HepG2 (cell line): ENCODE data around the gene ATP2A3. TPM values are rescaled to one million over a fixed set of nuclear protein-coding genes. Genes with fewer than 3 reads are reported as not detected.
A peak's percentile ranks its signal among the peaks of the same experiment; 100 is the strongest.

Experiments used
- BRD4 ChIP-seq: sonication (generic); formaldehyde crosslinking; IDR thresholded peaks from 2 replicates; pipeline ENCODE4 v1.4.0; 2020; ENCODE audit warnings: missing genetic modification reagents
- CCAR2 ChIP-seq: fragments of 200-400 bp; formaldehyde crosslinking; optimal IDR thresholded peaks from 2 replicates; pipeline ENCODE3; 2018; ENCODE audit warnings: low read depth, mild to moderate bottlenecking, low read length, moderate library complexity
- DMAP1 ChIP-seq: IDR thresholded peaks from 2 replicates; pipeline ENCODE4 v1.6.1; 2016
- HDAC1 ChIP-seq: sonication (generic); formaldehyde crosslinking; IDR thresholded peaks from 2 replicates; pipeline ENCODE4 v1.5.1; 2020; ENCODE audit warnings: mild to moderate bottlenecking, missing genetic modification reagents
- HIVEP1 ChIP-seq: sonication (generic); formaldehyde crosslinking; IDR thresholded peaks from 2 replicates; pipeline ENCODE4 v1.4.0; 2020; ENCODE audit warnings: mild to moderate bottlenecking, missing genetic modification reagents
- NR3C1 ChIP-seq: sonication (generic); formaldehyde crosslinking; IDR thresholded peaks from 2 replicates; pipeline ENCODE4 v1.4.0; 2020; ENCODE audit warnings: missing genetic modification reagents
- PCBP2 ChIP-seq: fragments of 200-400 bp; formaldehyde crosslinking; optimal IDR thresholded peaks from 2 replicates; pipeline ENCODE3; 2018; ENCODE audit warnings: low read length, low read depth; ENCODE audit not compliant: poor library complexity, severe bottlenecking
- RNF2 ChIP-seq: fragments of 450-650 bp; conservative IDR thresholded peaks from 2 replicates; pipeline ENCODE4 v1.6.1; 2016; ENCODE audit warnings: low read depth
- SALL1 ChIP-seq: sonication (generic); formaldehyde crosslinking; IDR thresholded peaks from 2 replicates; pipeline ENCODE4 v1.8.0; 2022; ENCODE audit warnings: mild to moderate bottlenecking, missing genetic modification reagents
- SRF ChIP-seq: IDR thresholded peaks from 2 replicates; pipeline ENCODE4 v1.6.1; 2011; ENCODE audit warnings: mild to moderate bottlenecking, low read depth, low read length, moderate library complexity
- TEAD3 ChIP-seq: optimal IDR thresholded peaks from 2 replicates; pipeline ENCODE3; 2016; ENCODE audit warnings: borderline replicate concordance
- TFDP1 ChIP-seq: IDR thresholded peaks from 2 replicates; pipeline ENCODE4 v1.6.1; 2016; ENCODE audit warnings: missing compliant biosample characterization, missing genetic modification reagents, borderline replicate concordance
- TMF1 ChIP-seq: sonication (generic); formaldehyde crosslinking; IDR thresholded peaks from 2 replicates; pipeline ENCODE4 v1.8.1; 2022; ENCODE audit warnings: low read depth, missing genetic modification reagents
- ZBTB7A ChIP-seq: sonication (generic); formaldehyde crosslinking; IDR thresholded peaks from 2 replicates; pipeline ENCODE4 v1.8.0; 2022; ENCODE audit warnings: mild to moderate bottlenecking, missing genetic modification reagents
- ZBTB8A ChIP-seq: sonication (generic); formaldehyde crosslinking; IDR thresholded peaks from 2 replicates; pipeline ENCODE4 v1.4.0; 2020; ENCODE audit warnings: mild to moderate bottlenecking, low read depth, missing genetic modification reagents, borderline replicate concordance
- ZMYM3 ChIP-seq: sonication (generic); formaldehyde crosslinking; IDR thresholded peaks from 2 replicates; pipeline ENCODE4 v1.5.1; 2020; ENCODE audit warnings: mild to moderate bottlenecking, missing genetic modification reagents
- ZNF513 ChIP-seq: sonication (generic); formaldehyde crosslinking; conservative IDR thresholded peaks from 2 replicates; pipeline ENCODE4 v1.5.0; 2020; ENCODE audit warnings: missing genetic modification reagents
- ZNF572 ChIP-seq: sonication (generic); formaldehyde crosslinking; IDR thresholded peaks from 2 replicates; pipeline ENCODE4 v1.5.1; 2020; ENCODE audit warnings: mild to moderate bottlenecking, missing genetic modification reagents
- ZNF619 ChIP-seq: sonication (generic); formaldehyde crosslinking; IDR thresholded peaks from 2 replicates; pipeline ENCODE4 v1.4.0; 2020; ENCODE audit warnings: mild to moderate bottlenecking, missing genetic modification reagents
- polyA plus RNA-seq, 8 experiments: library from polyadenylated mRNA; depleted of rRNA in 3 of 8; stranded (reverse) in 7 of 8; unstranded in 1 of 8; fragments of >200 nt; fragmentation: Illumina TruSeq in 4 of 8; extraction: Trizol in 4 of 8; gene quantifications; 2 replicates each; pipeline versions ENCODE4 v1.2.1 to v1.2.3, GENCODE V29; 2011 to 2016; ENCODE audit warnings: low read depth in 4 of 8, missing spikeins in 1 of 8, mixed read lengths in 1 of 8; ENCODE audit not compliant: insufficient read depth in 1 of 8
- total RNA-seq, 5 experiments: library from RNA; depleted of rRNA; stranded (reverse); fragments of >200 nt; fragmentation: Illumina TruSeq; extraction: Trizol; gene quantifications; 2 replicates each; pipeline ENCODE4 v1.2.3, GENCODE V29; 2016; ENCODE audit warnings: low read depth in 1 of 5
- TF ChIP-seq, protein P1 (sequence below): sonication (generic); formaldehyde crosslinking; IDR thresholded peaks from 2 replicates; pipeline ENCODE4 v1.4.0; 2020; ENCODE audit warnings: mild to moderate bottlenecking, missing genetic modification reagents
- TF ChIP-seq, protein P2 (sequence below): sonication (generic); formaldehyde crosslinking; IDR thresholded peaks from 2 replicates; pipeline ENCODE4 v1.8.1; 2023; ENCODE audit warnings: mild to moderate bottlenecking, missing genetic modification reagents
- TF ChIP-seq, protein P3 (sequence below): sonication (generic); formaldehyde crosslinking; IDR thresholded peaks from 2 replicates; pipeline ENCODE4 v1.4.0; 2020; ENCODE audit warnings: missing genetic modification reagents

ATP2A3 gene
- total and polyA plus RNA-seq, 2 of the 13 experiments (the other 11 are each of a cell fraction or from before 2014, with no cell fraction given): 0.07 TPM; not detected in 1

DNA sequence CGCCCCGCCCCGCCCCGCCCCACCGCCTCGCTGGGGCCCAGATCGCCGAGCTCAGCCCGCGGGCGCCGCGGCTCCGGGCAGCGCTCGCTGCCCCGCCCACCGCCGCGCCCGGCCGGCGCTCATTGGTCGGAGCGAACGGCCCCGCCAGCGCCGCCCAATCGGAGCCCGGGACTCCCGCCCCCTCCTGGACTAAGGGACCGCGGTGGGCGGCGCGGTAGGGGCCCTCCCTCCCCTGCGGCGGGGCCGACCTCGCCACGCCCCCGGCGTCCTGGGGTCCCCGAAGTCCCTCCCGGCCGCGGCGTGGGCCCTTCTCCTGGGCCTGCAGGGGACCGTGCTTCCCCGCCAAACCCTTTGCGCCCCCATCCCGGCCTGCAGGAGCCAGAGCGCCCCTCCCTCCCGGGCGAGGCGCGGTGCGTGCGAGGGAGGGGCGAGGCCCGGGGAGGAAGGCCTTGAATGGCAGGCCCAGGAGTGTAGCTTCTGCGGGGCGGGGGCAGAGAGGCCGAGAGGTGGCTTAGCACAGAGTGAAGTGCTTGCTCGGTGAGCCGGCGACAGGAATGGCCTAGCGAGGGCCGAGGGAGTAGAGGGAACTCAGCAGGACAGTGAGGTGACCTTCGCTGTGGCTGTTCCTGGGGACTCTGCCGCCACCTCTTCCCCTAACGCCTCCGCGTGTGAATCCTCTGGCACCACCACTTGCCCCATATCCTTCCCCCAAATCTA is 71.1 kb downstream of the ATP2A3 start, which contains the start of gene CAMKK1 (continued):
- TF ChIP-seq, protein P1, sequence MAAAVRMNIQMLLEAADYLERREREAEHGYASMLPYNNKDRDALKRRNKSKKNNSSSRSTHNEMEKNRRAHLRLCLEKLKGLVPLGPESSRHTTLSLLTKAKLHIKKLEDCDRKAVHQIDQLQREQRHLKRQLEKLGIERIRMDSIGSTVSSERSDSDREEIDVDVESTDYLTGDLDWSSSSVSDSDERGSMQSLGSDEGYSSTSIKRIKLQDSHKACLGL (CRISPR knock-in tag): peak; percentile 55; the same call in 1 of the 2 replicates
- TF ChIP-seq SALL1 (peak; percentile 58), ZNF513 (CRISPR knock-in tag) (no peak), HIVEP1 (CRISPR knock-in tag) (peak; percentile 66; the same call in 1 of the 2 replicates), ZNF619 (CRISPR knock-in tag) (peak; percentile 31; the same call in 1 of the 2 replicates), CCAR2 (no peak), RNF2 (peak; percentile 68; the same call in 1 of the 2 replicates), ZNF572 (CRISPR knock-in tag) (no peak), DMAP1 (CRISPR knock-in tag) (peak; percentile 65), ZMYM3 (peak; percentile 43; the same call in 1 of the 2 replicates), SRF (0 out of 2 replicates have a peak, but pooled peaks have one; percentile 18), ZBTB8A (CRISPR knock-in tag) (no peak), TEAD3 (CRISPR knock-in tag) (peak; percentile 45), NR3C1 (CRISPR knock-in tag) (no peak), TMF1 (CRISPR knock-in tag) (0 out of 2 replicates have a peak, but pooled peaks have one; percentile 31), ZBTB7A (CRISPR knock-in tag) (peak; percentile 38; the same call in 1 of the 2 replicates), BRD4 (CRISPR knock-in tag) (0 out of 2 replicates have a peak, but pooled peaks have one; percentile 37), HDAC1 (CRISPR knock-in tag) (peak; percentile 74), PCBP2 (no peak), TFDP1 (CRISPR knock-in tag) (peak; percentile 33; the same call in 1 of the 2 replicates)
- TF ChIP-seq, protein P2, sequence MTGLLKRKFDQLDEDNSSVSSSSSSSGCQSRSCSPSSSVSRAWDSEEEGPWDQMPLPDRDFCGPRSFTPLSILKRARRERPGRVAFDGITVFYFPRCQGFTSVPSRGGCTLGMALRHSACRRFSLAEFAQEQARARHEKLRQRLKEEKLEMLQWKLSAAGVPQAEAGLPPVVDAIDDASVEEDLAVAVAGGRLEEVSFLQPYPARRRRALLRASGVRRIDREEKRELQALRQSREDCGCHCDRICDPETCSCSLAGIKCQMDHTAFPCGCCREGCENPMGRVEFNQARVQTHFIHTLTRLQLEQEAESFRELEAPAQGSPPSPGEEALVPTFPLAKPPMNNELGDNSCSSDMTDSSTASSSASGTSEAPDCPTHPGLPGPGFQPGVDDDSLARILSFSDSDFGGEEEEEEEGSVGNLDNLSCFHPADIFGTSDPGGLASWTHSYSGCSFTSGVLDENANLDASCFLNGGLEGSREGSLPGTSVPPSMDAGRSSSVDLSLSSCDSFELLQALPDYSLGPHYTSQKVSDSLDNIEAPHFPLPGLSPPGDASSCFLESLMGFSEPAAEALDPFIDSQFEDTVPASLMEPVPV (CRISPR knock-in tag): 0 out of 2 replicates have a peak, but pooled peaks have one; percentile 56
- TF ChIP-seq, protein P3, sequence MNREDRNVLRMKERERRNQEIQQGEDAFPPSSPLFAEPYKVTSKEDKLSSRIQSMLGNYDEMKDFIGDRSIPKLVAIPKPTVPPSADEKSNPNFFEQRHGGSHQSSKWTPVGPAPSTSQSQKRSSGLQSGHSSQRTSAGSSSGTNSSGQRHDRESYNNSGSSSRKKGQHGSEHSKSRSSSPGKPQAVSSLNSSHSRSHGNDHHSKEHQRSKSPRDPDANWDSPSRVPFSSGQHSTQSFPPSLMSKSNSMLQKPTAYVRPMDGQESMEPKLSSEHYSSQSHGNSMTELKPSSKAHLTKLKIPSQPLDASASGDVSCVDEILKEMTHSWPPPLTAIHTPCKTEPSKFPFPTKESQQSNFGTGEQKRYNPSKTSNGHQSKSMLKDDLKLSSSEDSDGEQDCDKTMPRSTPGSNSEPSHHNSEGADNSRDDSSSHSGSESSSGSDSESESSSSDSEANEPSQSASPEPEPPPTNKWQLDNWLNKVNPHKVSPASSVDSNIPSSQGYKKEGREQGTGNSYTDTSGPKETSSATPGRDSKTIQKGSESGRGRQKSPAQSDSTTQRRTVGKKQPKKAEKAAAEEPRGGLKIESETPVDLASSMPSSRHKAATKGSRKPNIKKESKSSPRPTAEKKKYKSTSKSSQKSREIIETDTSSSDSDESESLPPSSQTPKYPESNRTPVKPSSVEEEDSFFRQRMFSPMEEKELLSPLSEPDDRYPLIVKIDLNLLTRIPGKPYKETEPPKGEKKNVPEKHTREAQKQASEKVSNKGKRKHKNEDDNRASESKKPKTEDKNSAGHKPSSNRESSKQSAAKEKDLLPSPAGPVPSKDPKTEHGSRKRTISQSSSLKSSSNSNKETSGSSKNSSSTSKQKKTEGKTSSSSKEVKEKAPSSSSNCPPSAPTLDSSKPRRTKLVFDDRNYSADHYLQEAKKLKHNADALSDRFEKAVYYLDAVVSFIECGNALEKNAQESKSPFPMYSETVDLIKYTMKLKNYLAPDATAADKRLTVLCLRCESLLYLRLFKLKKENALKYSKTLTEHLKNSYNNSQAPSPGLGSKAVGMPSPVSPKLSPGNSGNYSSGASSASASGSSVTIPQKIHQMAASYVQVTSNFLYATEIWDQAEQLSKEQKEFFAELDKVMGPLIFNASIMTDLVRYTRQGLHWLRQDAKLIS: no peak
